Raji (cell line): ENCODE measurements around the gene CAMK4.

Experiments
- POLR2A ChIP-seq: IDR thresholded peaks from 2 replicates; pipeline ENCODE4 v1.6.1; 2011; ENCODE audit warnings: low read depth, low read length, control low read depth; ENCODE audit not compliant: insufficient read depth

The CAMK4 gene

DNA sequence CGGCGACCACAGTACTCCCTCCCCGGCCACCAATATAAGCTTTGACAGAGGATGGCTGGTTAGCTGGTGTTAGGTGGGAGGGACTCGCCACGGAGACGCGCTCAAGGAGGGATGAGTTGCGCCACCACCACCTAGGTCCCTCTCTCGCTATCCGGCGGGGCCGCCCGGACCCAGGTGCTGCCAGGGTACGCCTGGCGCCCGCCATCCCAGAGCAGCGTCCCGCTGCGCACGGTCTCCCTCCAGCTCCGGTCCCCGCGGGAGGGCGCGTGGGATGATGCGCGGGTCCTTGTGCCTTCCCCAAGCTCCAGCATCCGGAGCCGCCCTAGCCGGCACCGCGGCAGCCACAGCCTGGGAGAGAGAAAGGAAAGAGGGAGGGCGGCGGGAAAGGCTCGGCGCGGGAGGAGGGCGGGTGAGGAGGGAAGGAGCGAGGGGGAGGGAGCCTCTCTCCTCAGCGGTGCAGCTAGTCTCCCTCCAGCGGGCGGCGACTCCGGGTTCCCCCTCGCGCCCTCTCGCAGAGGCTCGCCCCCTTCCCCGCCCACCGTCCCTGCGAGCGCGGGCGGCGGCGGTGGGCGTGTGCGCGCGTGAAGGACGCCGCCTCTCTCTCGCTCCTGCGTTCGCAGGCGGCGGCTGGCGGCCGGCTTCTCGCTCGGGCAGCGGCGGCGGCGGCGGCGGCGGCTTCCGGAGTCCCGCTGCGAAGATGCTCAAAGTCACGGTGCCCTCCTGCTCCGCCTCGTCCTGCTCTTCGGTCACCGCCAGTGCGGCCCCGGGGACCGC, at the start of gene CAMK4:
CAMK4 (plus strand) TSS at position 598 of the 774 bp plus-strand sequence; CDS start at position 698, 100 bp downstream.
- no peak for TF ChIP-seq POLR2A

DNA sequence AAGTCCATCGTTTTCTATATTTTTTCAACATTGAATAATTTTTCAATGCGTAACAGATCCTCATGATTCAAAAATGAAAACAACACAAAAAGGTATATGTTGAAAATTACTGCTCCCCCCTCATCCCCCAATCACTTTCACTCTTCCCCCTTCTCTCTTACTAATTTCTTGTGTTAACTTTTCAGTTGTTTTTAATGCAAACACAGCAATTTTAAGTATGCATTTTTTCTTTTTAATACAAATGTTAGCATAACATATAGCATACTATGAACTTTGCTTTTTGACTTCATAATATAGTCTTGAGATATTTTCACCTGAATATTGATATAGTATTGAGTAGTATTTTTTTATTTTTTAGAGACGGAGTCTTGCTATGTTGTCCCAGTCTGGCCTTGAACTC, 41.1 kb upstream of the CAMK4 start:
- TF ChIP-seq POLR2A: no peak

GRCh38 chr5:111187079-111187478, 37.1 kb upstream of the CAMK4 start:
- no peak for TF ChIP-seq POLR2A

- no peak for TF ChIP-seq POLR2A
These were observed 30.1 kb upstream of the CAMK4 start for GRCh38 chr5:111194053-111194452.

GRCh38 chr5:111194925-111195324, 29.3 kb upstream of the CAMK4 start:
- TF ChIP-seq POLR2A: no peak

- no peak for TF ChIP-seq POLR2A
These were observed 26.7 kb upstream of the CAMK4 start for GRCh38 chr5:111197523-111197922.

DNA sequence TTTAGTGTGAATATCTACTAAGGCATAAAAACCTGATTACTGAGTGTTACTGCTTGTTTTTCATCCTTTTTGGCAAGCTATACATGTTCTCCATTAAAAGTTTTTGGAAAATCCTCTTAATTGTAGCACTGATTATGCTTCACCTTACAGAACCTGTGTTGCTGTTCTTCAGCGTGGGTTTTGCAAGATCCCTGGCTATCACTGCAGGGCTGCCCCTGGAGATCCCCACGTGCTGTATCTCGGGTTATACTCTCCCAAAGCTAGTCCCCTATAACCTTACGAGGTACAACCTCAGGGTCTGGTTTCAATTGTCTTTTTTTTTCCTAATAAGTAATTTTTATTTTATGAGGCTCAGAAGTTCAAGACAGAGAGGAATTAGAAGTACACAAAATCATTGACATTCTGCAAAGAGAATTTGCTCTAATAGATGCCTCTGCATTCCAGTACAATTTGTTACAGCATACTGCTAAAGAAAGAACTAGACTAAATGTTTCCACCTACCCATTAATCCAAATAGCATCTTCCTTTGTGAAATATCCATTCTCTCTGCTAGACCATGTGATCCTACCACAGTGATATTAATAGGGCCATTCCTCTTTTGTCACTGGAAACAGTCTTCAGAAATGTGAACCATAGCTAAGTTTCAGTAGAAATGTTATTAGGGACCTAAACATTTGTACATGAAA, 25.8 kb upstream of the CAMK4 start:
- TF ChIP-seq POLR2A: no peak

DNA sequence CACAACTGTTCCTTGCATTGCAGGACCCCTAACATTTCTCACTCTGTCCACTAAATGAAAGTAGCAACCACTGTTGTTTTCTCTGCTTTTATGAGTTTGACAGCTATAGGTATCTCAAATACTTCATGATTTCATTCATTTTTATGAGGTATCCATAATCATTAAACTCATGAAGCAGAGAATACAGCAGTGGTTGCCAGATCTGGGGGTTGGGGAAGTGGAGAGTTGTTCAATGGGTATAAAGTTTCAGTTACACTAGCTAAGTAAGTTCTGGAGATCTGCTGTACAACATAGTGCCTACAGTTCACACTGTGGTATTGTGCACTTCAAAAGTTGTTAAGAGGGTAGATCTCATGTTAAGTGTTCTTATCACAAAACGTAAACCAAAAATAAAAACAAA, 23.4 kb upstream of the CAMK4 start:
- TF ChIP-seq POLR2A: no peak

DNA sequence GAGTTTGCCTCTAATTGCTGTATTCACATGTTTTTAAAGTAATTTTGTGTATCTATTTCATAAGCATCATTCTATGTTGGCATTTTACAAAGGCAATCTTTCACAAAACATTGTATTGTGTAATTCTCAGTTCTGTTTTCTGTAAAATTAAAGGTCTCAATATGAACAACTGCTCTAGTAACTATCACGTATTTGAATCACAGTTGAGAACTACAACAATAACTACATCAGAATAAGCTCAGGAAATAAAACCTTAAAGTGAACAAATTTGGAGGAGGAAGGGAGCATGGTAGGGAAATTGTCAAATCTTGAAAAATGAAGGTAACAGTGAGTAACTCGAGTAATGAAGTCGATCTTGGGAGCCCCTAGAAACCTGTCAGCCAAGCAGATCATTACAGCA, 22.5 kb upstream of the CAMK4 start:
- TF ChIP-seq POLR2A: no peak

- no peak for TF ChIP-seq POLR2A
These were observed 12.8 kb upstream of the CAMK4 start for GRCh38 chr5:111211341-111211740.

DNA sequence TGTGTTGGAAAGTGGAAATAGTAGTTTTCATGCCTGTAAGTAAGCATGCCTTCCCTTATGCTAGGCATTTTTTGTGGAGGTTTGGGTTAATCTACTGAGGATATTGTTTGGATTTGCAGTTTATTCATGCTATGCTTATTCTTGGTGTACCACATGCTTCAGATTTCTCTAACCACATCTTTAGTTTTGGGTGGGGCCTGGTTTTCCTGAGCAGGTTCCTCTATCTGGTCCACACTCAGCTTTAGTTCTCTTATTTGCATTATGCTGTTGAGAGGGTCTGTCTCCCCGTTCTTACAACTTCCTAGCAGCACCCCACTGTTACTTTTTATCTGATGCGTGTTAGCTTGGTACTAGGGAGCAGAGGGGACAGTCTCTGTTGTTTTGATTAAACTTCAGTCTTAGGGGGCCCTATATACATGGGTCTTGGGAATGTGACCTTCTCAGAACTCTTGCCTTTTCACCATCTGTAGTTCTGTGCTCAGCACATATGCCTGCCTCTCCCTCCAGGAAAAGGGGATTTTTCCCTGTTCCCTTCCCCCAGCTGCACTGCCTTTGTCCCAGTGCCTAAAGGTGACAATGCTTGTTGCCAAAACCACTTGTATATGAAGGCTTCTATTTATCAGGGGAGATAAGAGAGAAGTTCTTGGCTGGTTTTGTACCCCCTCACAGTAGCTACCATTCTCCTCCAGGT, 10.0 kb upstream of the CAMK4 start:
- no peak for TF ChIP-seq POLR2A

GRCh38 chr5:111215971-111216370, 8.2 kb upstream of the CAMK4 start:
- TF ChIP-seq POLR2A: no peak

GRCh38 chr5:111221139-111221538, 3.0 kb upstream of the CAMK4 start:
- TF ChIP-seq POLR2A: no peak

DNA sequence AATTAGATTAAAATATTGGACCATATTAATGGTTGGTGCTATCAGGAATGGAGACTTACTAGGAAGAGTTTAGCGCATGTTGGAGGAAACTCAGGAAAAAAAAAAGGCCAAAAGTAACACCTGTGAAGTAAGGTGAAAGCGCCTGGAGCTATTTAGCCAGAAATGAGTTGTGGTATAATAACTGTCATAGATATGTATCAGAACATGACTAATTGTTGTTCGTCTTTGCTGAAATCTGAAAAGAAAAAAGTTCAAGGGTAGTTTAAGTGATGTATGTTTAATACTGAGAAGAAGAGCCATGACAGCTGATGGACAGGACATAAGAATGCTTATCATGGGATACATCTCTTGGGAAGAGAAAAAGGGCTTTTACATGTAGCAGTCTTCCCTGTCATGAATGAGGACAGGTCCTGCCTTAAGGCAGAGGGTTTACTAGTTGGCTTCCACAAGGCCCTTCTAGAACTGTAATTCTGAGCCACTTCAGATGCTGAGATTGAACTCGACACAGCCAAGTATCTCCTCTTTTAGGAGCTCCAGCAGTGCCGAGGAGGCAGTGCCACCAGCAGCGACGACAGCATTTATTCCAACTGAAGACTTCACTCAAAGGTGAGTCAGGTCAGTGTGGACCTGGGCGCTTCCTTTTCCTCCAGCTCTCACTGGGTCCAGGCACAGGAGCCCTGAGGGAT, 940 bp upstream of the CAMK4 start:
- TF ChIP-seq POLR2A: no peak
